Activated CD4-positive, alpha-beta memory T cell treated with anti-CD3 and anti-CD28 coated beads for 36 hours (primary cell): ENCODE results near the gene ZNF789. TPM values are rescaled to one million over a fixed set of nuclear protein-coding genes. Genes with fewer than 3 reads are reported as not detected.
"Not testable (repeated sequence)": the region's sequence is repeated elsewhere in the genome, so short reads cannot be mapped to it uniquely, and the experiment has no call there.

Experiments
- CTCF ChIA-PET: fragments of 350-600 bp; sonication (Branson Sonifier 250); formaldehyde crosslinking; loops from one replicate; lab custom pipeline; 2021; ENCODE audit warnings: antibody characterized with exemption, inconsistent platforms; lab: Charles Lee
- POLR2A ChIA-PET: fragments of 350-600 bp; sonication (Branson Sonifier 250); formaldehyde crosslinking; loops from one replicate; lab custom pipeline; 2021; ENCODE audit warnings: antibody characterized with exemption; lab: Charles Lee
- DNase-seq: peaks from one replicate; pipeline ENCODE4 v3.0.0-alpha.2; 2020
- H3K27ac Mint-ChIP-seq: one replicate; pipeline ENCODE4 v1.8.0; 2021; ENCODE audit warnings: mixed read lengths
- H3K27me3 Mint-ChIP-seq: one replicate; pipeline ENCODE4 v1.8.0; 2021; ENCODE audit warnings: mixed read lengths
- H3K36me3 Mint-ChIP-seq: one replicate; pipeline ENCODE4 v1.8.0; 2021; ENCODE audit warnings: mixed read lengths
- H3K4me1 Mint-ChIP-seq: one replicate; pipeline ENCODE4 v1.8.0; 2021; ENCODE audit warnings: low read depth, mixed read lengths
- H3K4me3 Mint-ChIP-seq: one replicate; pipeline ENCODE4 v1.8.0; 2021; ENCODE audit warnings: mild to moderate bottlenecking, mixed read lengths
- H3K9me3 Mint-ChIP-seq: one replicate; pipeline ENCODE4 v1.8.0; 2021; ENCODE audit warnings: mixed read lengths
- intact Hi-C: fragments of 100-400 bp; cut with micrococcal nuclease; formaldehyde crosslinking; loops from one replicate; pipeline ENCODE4 v1.15.1; 2023
- total RNA-seq, 2 experiments: library from RNA; stranded (reverse); gene quantifications; one replicate each; pipeline ENCODE4 v1.2.3, GENCODE V29; 2021

ZNF789 gene
- 10 to 100 TPM; 14.2 to 15.6 TPM for total RNA-seq

- Mint-ChIP-seq H3K27me3 (no peaks in the 10 kb centered on the region), H3K4me1 (peaks cover 34% of the 10 kb centered on the region), H3K4me3 (peak within 1 kb of the TSS; percentile 100), H3K36me3 (peaks cover 2% of the 10 kb centered on the region), H3K27ac (peak within 1 kb of the TSS; percentile 88), H3K9me3 (no peaks in the 10 kb centered on the region)
- CTCF ChIA-PET, result interaction anchor here (1.1 kb wide), 1 partner anchor 18 kb away, joined by 3 read pairs; no protein-coding TSS in a partner anchor
- POLR2A ChIA-PET, result interaction anchor here (0.6 to 2.4 kb wide), 3 partner anchors 27 to 544 kb away, joined by 4 to 9 read pairs (median 4); partner anchors contain the start of genes ZKSCAN5 and ZNF394
- intact Hi-C loops, result loop anchor here (1.0 to 10.0 kb wide), 7 partner anchors 28 to 442 kb away; partner anchors contain the start of genes BUD31, CPSF4, PDAP1 and PTCD1
- peak; percentile 99 for DNase-seq
Measured at GRCh38 chr7:99472561-99473314, at the start of gene ZNF789. ZNF789 (plus strand) TSS chr7:99472890; CDS start chr7:99476457, 3,567 bp downstream.

- intact Hi-C loops, result no loop called here
- DNase-seq, result no peak
- POLR2A ChIA-PET, result no interaction called here
- CTCF ChIA-PET, result interaction anchor here (0.9 kb wide), 1 partner anchor 11 kb away, joined by 3 read pairs; no protein-coding TSS in a partner anchor
- Mint-ChIP-seq H3K4me1 (no peaks in the 10 kb centered on the region), H3K36me3 (peaks cover 9% of the 10 kb centered on the region), H3K27me3 (no peaks in the 10 kb centered on the region), H3K27ac (no peak overlapping the region), H3K4me3 (no peak overlapping the region), H3K9me3 (no peaks in the 10 kb centered on the region)
Measured at GRCh38 chr7:99424932-99425730, 47.6 kb upstream of the ZNF789 start.

GRCh38 chr7:99428972-99429566, 43.6 kb upstream of the ZNF789 start:
- H3K4me1 Mint-ChIP-seq, result no peaks in the 10 kb centered on the region
- H3K4me3 Mint-ChIP-seq, result no peak overlapping the region
- no peaks in the 10 kb centered on the region for H3K9me3 Mint-ChIP-seq
- ChIA-PET CTCF (no interaction called here), POLR2A (no interaction called here)
- no peak for DNase-seq
- H3K27me3 Mint-ChIP-seq, result no peaks in the 10 kb centered on the region
- no peak overlapping the region for H3K27ac Mint-ChIP-seq
- intact Hi-C loops, result no loop called here
- peaks cover 13% of the 10 kb centered on the region for H3K36me3 Mint-ChIP-seq

- Mint-ChIP-seq H3K27me3 (no peaks in the 10 kb centered on the region), H3K4me3 (no peak overlapping the region), H3K27ac (no peak overlapping the region), H3K9me3 (no peaks in the 10 kb centered on the region), H3K36me3 (peaks cover 13% of the 10 kb centered on the region), H3K4me1 (no peaks in the 10 kb centered on the region)
- intact Hi-C loops, result no loop called here
- ChIA-PET CTCF (interaction anchor here (0.6 kb wide), 1 partner anchor 8 kb away, joined by 4 read pairs; no protein-coding TSS in a partner anchor), POLR2A (no interaction called here)
- DNase-seq, result no peak
Measured at GRCh38 chr7:99429756-99430155, 42.9 kb upstream of the ZNF789 start.

GRCh38 chr7:99431756-99432540, 40.7 kb upstream of the ZNF789 start:
- H3K36me3 Mint-ChIP-seq, result peaks cover 14% of the 10 kb centered on the region
- CTCF ChIA-PET, H3K27me3 Mint-ChIP-seq, H3K4me1 Mint-ChIP-seq, POLR2A ChIA-PET, DNase-seq, H3K4me3 Mint-ChIP-seq, H3K9me3 Mint-ChIP-seq, H3K27ac Mint-ChIP-seq, intact Hi-C loops: not testable (repeated sequence)

GRCh38 chr7:99433158-99433557, 39.5 kb upstream of the ZNF789 start:
- H3K27me3 Mint-ChIP-seq, result no peaks in the 10 kb centered on the region
- H3K36me3 Mint-ChIP-seq, result peaks cover 12% of the 10 kb centered on the region
- H3K4me3 Mint-ChIP-seq, result no peak overlapping the region
- ChIA-PET POLR2A (no interaction called here), CTCF (no interaction called here)
- intact Hi-C loops, result no loop called here
- H3K27ac Mint-ChIP-seq, result no peak overlapping the region
- H3K9me3 Mint-ChIP-seq, result no peaks in the 10 kb centered on the region
- no peak for DNase-seq
- peaks cover 10% of the 10 kb centered on the region for H3K4me1 Mint-ChIP-seq

GRCh38 chr7:99437946-99438572, 34.6 kb upstream of the ZNF789 start:
- Mint-ChIP-seq H3K4me1 (peaks cover 32% of the 10 kb centered on the region), H3K9me3 (no peaks in the 10 kb centered on the region), H3K36me3 (peaks cover 20% of the 10 kb centered on the region), H3K27me3 (no peaks in the 10 kb centered on the region), H3K4me3 (peak overlapping the region; percentile 99), H3K27ac (peak overlapping the region; percentile 95)
- intact Hi-C loops, result loop anchor here (1.0 to 2.0 kb wide), 4 partner anchors 30 to 67 kb away; partner anchors contain the start of genes BUD31, PDAP1, ZKSCAN5 and ZNF789
- DNase-seq, result no peak
- ChIA-PET POLR2A (interaction anchor here (0.5 to 2.0 kb wide), 5 partner anchors 14 to 120 kb away, joined by 3 to 7 read pairs (median 4); partner anchors contain the start of genes BUD31, PDAP1 and ZNF655), CTCF (interaction anchor here (0.6 to 1.0 kb wide), 3 partner anchors 8 to 611 kb away, joined by 3 to 4 read pairs (median 4); no protein-coding TSS in a partner anchor)

GRCh38 chr7:99438573-99439480, 33.9 kb upstream of the ZNF789 start, which contains the start of the genes CPSF4 and PTCD1:
CPSF4 (plus strand) TSS chr7:99438943; CDS start chr7:99439083, 140 bp downstream.
PTCD1 (minus strand) TSS chr7:99438798; CDS start chr7:99435242, 3,556 bp downstream.
- CTCF ChIA-PET, result interaction anchor here (0.7 to 1.0 kb wide), 2 partner anchors 62 to 610 kb away, joined by 3 to 4 read pairs; no protein-coding TSS in a partner anchor

GRCh38 chr7:99440195-99440594, 32.5 kb upstream of the ZNF789 start:
- intact Hi-C loops, result no loop called here
- CTCF ChIA-PET, result no interaction called here
- no peak overlapping the region for H3K27ac Mint-ChIP-seq

More at GRCh38 chr7:99438573-99439480, 33.9 kb upstream of the ZNF789 start, which contains the start of the genes CPSF4 and PTCD1:
- H3K9me3 Mint-ChIP-seq, result no peaks in the 10 kb centered on the region
- H3K4me3 Mint-ChIP-seq, result peak within 1 kb of the TSS; percentile 99
- H3K36me3 Mint-ChIP-seq, result peaks cover 18% of the 10 kb centered on the region
- POLR2A ChIA-PET, result interaction anchor here (0.5 to 2.0 kb wide), 5 partner anchors 15 to 119 kb away, joined by 3 to 7 read pairs (median 4); partner anchors contain the start of genes BUD31, PDAP1 and ZNF655
- H3K4me1 Mint-ChIP-seq, result peaks cover 35% of the 10 kb centered on the region
- peak within 1 kb of the TSS; percentile 95 for H3K27ac Mint-ChIP-seq
- DNase-seq, result peak; percentile 96
- H3K27me3 Mint-ChIP-seq, result no peaks in the 10 kb centered on the region
- intact Hi-C loops, result loop anchor here (1.0 to 2.0 kb wide), 4 partner anchors 31 to 66 kb away; partner anchors contain the start of genes BUD31, PDAP1, ZKSCAN5 and ZNF789

GRCh38 chr7:99446096-99446495, 26.6 kb upstream of the ZNF789 start:
- Mint-ChIP-seq H3K27me3 (no peaks in the 10 kb centered on the region), H3K27ac (no peak overlapping the region), H3K9me3 (no peaks in the 10 kb centered on the region), H3K4me1 (peaks cover 10% of the 10 kb centered on the region), H3K36me3 (peaks cover 44% of the 10 kb centered on the region), H3K4me3 (no peak overlapping the region)
- ChIA-PET POLR2A (no interaction called here), CTCF (no interaction called here)
- no peak for DNase-seq
- intact Hi-C loops, result no loop called here

More at GRCh38 chr7:99440195-99440594, 32.5 kb upstream of the ZNF789 start:
- POLR2A ChIA-PET, result no interaction called here
- peaks cover 20% of the 10 kb centered on the region for H3K36me3 Mint-ChIP-seq
- DNase-seq, result no peak
- no peaks in the 10 kb centered on the region for H3K27me3 Mint-ChIP-seq
- no peaks in the 10 kb centered on the region for H3K9me3 Mint-ChIP-seq
- peaks cover 35% of the 10 kb centered on the region for H3K4me1 Mint-ChIP-seq
- H3K4me3 Mint-ChIP-seq, result peak overlapping the region; percentile 99
